HepG2 (cell line): ENCODE measurements around the gene COX15. TPM values are rescaled to one million over a fixed set of nuclear protein-coding genes. Genes with fewer than 3 reads are reported as not detected.

Experiments used
- ASH2L ChIP-seq: fragments of 300-600, 200-600 bp; sonication (generic); IDR thresholded peaks from 2 replicates; pipeline ENCODE4 v1.7.0; 2017; ENCODE audit warnings: low read depth, mild to moderate bottlenecking, moderate library complexity, mixed read lengths, low read length; ENCODE audit not compliant: insufficient read length
- BRCA1 ChIP-seq: sonication (generic); formaldehyde crosslinking; IDR thresholded peaks from 2 replicates; pipeline ENCODE4 v1.4.0; 2020; ENCODE audit warnings: missing genetic modification reagents
- CBX1 ChIP-seq: IDR thresholded peaks from one replicate; pipeline ENCODE4 v1.6.1; 2016; ENCODE audit warnings: antibody characterized with exemption, low read depth
- GABPB1 ChIP-seq: IDR thresholded peaks from 2 replicates; pipeline ENCODE4 v1.6.1; 2016; ENCODE audit warnings: mild to moderate bottlenecking, missing genetic modification reagents, moderate library complexity, missing compliant biosample characterization
- MAFF ChIP-seq: IDR thresholded peaks from 2 replicates; pipeline ENCODE4 v1.6.1; 2011; ENCODE audit warnings: low read depth, low read length, improper control_type of control experiment
- MIER3 ChIP-seq: IDR thresholded peaks from 2 replicates; pipeline ENCODE4 v1.6.1; 2016; ENCODE audit warnings: missing compliant biosample characterization, borderline replicate concordance
- NFE2L2 ChIP-seq: fragments of 150-350 bp; IDR thresholded peaks from 2 replicates; pipeline ENCODE4 v1.6.1; 2014; ENCODE audit warnings: low read length
- SNAI1 ChIP-seq: sonication (generic); formaldehyde crosslinking; IDR thresholded peaks from 2 replicates; pipeline ENCODE4 v1.5.0; 2020; ENCODE audit warnings: mild to moderate bottlenecking, missing genetic modification reagents, borderline replicate concordance
- SPEN ChIP-seq: sonication (generic); formaldehyde crosslinking; IDR thresholded peaks from 2 replicates; pipeline ENCODE4 v1.5.1; 2020; ENCODE audit warnings: low read depth, mild to moderate bottlenecking, missing genetic modification reagents
- ZNF17 ChIP-seq: sonication (generic); formaldehyde crosslinking; IDR thresholded peaks from 2 replicates; pipeline ENCODE4 v1.5.0; 2020; ENCODE audit warnings: mild to moderate bottlenecking, missing genetic modification reagents
- ZNF264 ChIP-seq: sonication (generic); formaldehyde crosslinking; IDR thresholded peaks from 2 replicates; pipeline ENCODE4 v1.4.0; 2020; ENCODE audit warnings: missing genetic modification reagents
- ZNF331 ChIP-seq: sonication (generic); formaldehyde crosslinking; IDR thresholded peaks from 2 replicates; pipeline ENCODE4 v1.4.0; 2020; ENCODE audit warnings: missing genetic modification reagents
- ZNF772 ChIP-seq: sonication (generic); formaldehyde crosslinking; IDR thresholded peaks from 2 replicates; pipeline ENCODE4 v1.5.0; 2020; ENCODE audit warnings: mild to moderate bottlenecking, missing genetic modification reagents
- ZNF816 ChIP-seq: sonication (generic); formaldehyde crosslinking; IDR thresholded peaks from 2 replicates; pipeline ENCODE4 v1.8.0; 2022; ENCODE audit warnings: missing genetic modification reagents, mild to moderate bottlenecking, borderline replicate concordance
- ZNF883 ChIP-seq: sonication (generic); formaldehyde crosslinking; IDR thresholded peaks from 2 replicates; pipeline ENCODE4 v1.5.1; 2020; ENCODE audit warnings: mild to moderate bottlenecking, missing genetic modification reagents; ENCODE audit errors: not compliant biosample characterization
- polyA plus RNA-seq, 8 experiments: library from polyadenylated mRNA; depleted of rRNA in 3 of 8; stranded (reverse) in 7 of 8; unstranded in 1 of 8; fragments of >200 nt; fragmentation: Illumina TruSeq in 4 of 8; extraction: Trizol in 4 of 8; gene quantifications; 2 replicates each; pipeline versions ENCODE4 v1.2.1 to v1.2.3, GENCODE V29; 2011 to 2016; ENCODE audit warnings: low read depth in 4 of 8, missing spikeins in 1 of 8, mixed read lengths in 1 of 8; ENCODE audit not compliant: insufficient read depth in 1 of 8
- total RNA-seq, 5 experiments: library from RNA; depleted of rRNA; stranded (reverse); fragments of >200 nt; fragmentation: Illumina TruSeq; extraction: Trizol; gene quantifications; 2 replicates each; pipeline ENCODE4 v1.2.3, GENCODE V29; 2016; ENCODE audit warnings: low read depth in 1 of 5
- TF ChIP-seq, protein P1 (sequence below): sonication (generic); formaldehyde crosslinking; IDR thresholded peaks from 2 replicates; pipeline ENCODE4 v1.5.0; 2020; ENCODE audit warnings: missing genetic modification reagents
- TF ChIP-seq, protein P2 (sequence below): sonication (generic); formaldehyde crosslinking; IDR thresholded peaks from 2 replicates; pipeline ENCODE4 v1.9.0; 2021; ENCODE audit warnings: missing genetic modification reagents, borderline replicate concordance
- TF ChIP-seq, protein P3 (sequence below): sonication (generic); formaldehyde crosslinking; IDR thresholded peaks from 2 replicates; pipeline ENCODE4 v1.4.0; 2020; ENCODE audit warnings: missing genetic modification reagents
- TF ChIP-seq, protein P4 (sequence below): sonication (generic); formaldehyde crosslinking; IDR thresholded peaks from 2 replicates; pipeline ENCODE4 v1.5.0; 2020; ENCODE audit warnings: mild to moderate bottlenecking, missing genetic modification reagents
- TF ChIP-seq, protein P5 (sequence below): sonication (generic); IDR thresholded peaks from 2 replicates; pipeline ENCODE4 v1.6.1; 2016; ENCODE audit warnings: low read depth, borderline replicate concordance

COX15 gene
- total and polyA plus RNA-seq, 2 of the 13 experiments (the other 11 are each of a cell fraction or from before 2014, with no cell fraction given), result 19.2 to 44.7 TPM

DNA sequence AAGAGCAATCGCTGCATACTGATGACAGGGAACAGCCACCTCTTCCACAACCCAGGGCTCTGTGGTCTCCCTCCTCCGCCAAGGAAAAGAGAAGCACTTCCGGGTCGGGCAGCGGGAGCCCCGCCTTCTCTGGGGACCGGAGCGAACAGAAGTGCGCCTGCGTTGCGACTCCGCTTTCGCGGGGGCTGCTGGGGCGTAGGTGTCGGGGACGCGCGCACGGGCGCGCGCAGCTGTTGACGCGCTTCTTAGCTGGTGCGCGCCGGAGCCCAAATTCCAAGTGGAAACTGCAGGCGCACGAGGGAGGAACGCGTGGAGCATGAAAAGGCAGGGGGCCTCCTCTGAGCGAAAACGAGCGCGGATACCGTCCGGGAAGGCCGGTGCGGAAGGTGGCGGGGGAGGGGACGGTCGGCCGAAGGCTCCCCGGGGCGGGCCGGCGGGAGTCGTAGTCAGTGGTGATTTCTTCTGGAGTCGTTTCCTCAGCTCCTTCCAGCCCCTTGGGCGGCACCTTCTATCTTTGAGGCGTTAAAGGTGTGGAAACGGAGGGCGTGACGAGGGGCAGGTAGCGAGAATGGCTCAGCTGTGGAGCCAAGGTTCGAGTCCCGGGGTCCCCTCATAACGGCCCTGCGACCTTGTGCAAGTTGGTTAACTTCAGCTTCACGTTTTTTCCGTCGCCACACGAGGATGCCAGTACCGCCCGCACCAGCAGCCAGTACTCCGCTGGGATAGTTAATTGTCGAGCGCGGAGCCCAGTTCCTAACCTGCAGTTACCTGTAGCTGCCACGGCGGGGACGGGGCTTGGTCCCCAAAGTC, at the start of gene COX15, which contains the start of gene CUTC (continued):
- TF ChIP-seq SNAI1 (CRISPR knock-in tag) (0 out of 2 replicates have a peak, but pooled peaks have one; percentile 72), MAFF (no peak), ZNF772 (CRISPR knock-in tag) (peak; percentile 57), MIER3 (CRISPR knock-in tag) (peak; percentile 20; the same call in 1 of the 2 replicates), ZNF816 (CRISPR knock-in tag) (peak; percentile 86; the same call in 1 of the 2 replicates), ZNF331 (CRISPR knock-in tag) (peak; percentile 54), ZNF264 (CRISPR knock-in tag) (no peak), ZNF883 (CRISPR knock-in tag) (peak; percentile 86), BRCA1 (CRISPR knock-in tag) (0 out of 2 replicates have a peak, but pooled peaks have one; percentile 53), CBX1 (no peak), GABPB1 (CRISPR knock-in tag) (peak; percentile 98), SPEN (CRISPR knock-in tag) (peak; percentile 80; the same call in 1 of the 2 replicates), ASH2L (peak; percentile 91), NFE2L2 (no peak; the same call in 1 of the 2 replicates), ZNF17 (CRISPR knock-in tag) (no peak)
- TF ChIP-seq, protein P1, sequence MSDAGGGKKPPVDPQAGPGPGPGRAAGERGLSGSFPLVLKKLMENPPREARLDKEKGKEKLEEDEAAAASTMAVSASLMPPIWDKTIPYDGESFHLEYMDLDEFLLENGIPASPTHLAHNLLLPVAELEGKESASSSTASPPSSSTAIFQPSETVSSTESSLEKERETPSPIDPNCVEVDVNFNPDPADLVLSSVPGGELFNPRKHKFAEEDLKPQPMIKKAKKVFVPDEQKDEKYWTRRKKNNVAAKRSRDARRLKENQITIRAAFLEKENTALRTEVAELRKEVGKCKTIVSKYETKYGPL (CRISPR knock-in tag), result 0 out of 2 replicates have a peak, but pooled peaks have one; percentile 39
- TF ChIP-seq, protein P2, sequence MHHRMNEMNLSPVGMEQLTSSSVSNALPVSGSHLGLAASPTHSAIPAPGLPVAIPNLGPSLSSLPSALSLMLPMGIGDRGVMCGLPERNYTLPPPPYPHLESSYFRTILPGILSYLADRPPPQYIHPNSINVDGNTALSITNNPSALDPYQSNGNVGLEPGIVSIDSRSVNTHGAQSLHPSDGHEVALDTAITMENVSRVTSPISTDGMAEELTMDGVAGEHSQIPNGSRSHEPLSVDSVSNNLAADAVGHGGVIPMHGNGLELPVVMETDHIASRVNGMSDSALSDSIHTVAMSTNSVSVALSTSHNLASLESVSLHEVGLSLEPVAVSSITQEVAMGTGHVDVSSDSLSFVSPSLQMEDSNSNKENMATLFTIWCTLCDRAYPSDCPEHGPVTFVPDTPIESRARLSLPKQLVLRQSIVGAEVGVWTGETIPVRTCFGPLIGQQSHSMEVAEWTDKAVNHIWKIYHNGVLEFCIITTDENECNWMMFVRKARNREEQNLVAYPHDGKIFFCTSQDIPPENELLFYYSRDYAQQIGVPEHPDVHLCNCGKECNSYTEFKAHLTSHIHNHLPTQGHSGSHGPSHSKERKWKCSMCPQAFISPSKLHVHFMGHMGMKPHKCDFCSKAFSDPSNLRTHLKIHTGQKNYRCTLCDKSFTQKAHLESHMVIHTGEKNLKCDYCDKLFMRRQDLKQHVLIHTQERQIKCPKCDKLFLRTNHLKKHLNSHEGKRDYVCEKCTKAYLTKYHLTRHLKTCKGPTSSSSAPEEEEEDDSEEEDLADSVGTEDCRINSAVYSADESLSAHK (CRISPR knock-in tag), result no peak
- TF ChIP-seq, protein P3, sequence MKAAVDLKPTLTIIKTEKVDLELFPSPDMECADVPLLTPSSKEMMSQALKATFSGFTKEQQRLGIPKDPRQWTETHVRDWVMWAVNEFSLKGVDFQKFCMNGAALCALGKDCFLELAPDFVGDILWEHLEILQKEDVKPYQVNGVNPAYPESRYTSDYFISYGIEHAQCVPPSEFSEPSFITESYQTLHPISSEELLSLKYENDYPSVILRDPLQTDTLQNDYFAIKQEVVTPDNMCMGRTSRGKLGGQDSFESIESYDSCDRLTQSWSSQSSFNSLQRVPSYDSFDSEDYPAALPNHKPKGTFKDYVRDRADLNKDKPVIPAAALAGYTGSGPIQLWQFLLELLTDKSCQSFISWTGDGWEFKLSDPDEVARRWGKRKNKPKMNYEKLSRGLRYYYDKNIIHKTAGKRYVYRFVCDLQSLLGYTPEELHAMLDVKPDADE (CRISPR knock-in tag), result peak; percentile 75; the same call in 1 of the 2 replicates
- TF ChIP-seq, protein P4, sequence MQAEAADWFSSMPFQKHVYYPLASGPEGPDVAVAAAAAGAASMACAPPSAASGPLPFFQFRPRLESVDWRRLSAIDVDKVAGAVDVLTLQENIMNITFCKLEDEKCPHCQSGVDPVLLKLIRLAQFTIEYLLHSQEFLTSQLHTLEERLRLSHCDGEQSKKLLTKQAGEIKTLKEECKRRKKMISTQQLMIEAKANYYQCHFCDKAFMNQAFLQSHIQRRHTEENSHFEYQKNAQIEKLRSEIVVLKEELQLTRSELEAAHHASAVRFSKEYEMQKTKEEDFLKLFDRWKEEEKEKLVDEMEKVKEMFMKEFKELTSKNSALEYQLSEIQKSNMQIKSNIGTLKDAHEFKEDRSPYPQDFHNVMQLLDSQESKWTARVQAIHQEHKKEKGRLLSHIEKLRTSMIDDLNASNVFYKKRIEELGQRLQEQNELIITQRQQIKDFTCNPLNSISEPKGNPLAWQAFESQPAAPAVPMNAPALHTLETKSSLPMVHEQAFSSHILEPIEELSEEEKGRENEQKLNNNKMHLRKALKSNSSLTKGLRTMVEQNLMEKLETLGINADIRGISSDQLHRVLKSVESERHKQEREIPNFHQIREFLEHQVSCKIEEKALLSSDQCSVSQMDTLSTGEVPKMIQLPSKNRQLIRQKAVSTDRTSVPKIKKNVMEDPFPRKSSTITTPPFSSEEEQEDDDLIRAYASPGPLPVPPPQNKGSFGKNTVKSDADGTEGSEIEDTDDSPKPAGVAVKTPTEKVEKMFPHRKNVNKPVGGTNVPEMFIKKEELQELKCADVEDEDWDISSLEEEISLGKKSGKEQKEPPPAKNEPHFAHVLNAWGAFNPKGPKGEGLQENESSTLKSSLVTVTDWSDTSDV (CRISPR knock-in tag), result no peak; the same call in 1 of the 2 replicates
- TF ChIP-seq, protein P5, sequence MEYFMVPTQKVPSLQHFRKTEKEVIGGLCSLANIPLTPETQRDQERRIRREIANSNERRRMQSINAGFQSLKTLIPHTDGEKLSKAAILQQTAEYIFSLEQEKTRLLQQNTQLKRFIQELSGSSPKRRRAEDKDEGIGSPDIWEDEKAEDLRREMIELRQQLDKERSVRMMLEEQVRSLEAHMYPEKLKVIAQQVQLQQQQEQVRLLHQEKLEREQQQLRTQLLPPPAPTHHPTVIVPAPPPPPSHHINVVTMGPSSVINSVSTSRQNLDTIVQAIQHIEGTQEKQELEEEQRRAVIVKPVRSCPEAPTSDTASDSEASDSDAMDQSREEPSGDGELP, result peak; percentile 29; the same call in 1 of the 2 replicates
